ENCODE measurements around the gene GRP. TPM values are rescaled to one million over a fixed set of nuclear protein-coding genes. Genes with fewer than 3 reads are reported as not detected.

GRP gene
- polyA plus RNA-seq, 1 donor: 0.50 TPM

Other genes starting within 250 kb of the GRP start
- 71.2 TPM for gene SEC11C, start 80.3 kb upstream of the GRP start, polyA plus RNA-seq (ENCODE audit: insufficient read length)
- not detected for gene RAX, start 53.3 kb downstream of the GRP start, polyA plus RNA-seq (ENCODE audit: insufficient read length)
- gene CPLX4, start 98.5 kb downstream of the GRP start, polyA plus RNA-seq (ENCODE audit: insufficient read length): 0.13 TPM
- 126 TPM for gene LMAN1, start 139.1 kb downstream of the GRP start, polyA plus RNA-seq (ENCODE audit: insufficient read length)

All from left kidney (tissue), 1 donor.